Measurements from ENCODE around the gene COL26A1.

COL26A1 gene

DNA sequence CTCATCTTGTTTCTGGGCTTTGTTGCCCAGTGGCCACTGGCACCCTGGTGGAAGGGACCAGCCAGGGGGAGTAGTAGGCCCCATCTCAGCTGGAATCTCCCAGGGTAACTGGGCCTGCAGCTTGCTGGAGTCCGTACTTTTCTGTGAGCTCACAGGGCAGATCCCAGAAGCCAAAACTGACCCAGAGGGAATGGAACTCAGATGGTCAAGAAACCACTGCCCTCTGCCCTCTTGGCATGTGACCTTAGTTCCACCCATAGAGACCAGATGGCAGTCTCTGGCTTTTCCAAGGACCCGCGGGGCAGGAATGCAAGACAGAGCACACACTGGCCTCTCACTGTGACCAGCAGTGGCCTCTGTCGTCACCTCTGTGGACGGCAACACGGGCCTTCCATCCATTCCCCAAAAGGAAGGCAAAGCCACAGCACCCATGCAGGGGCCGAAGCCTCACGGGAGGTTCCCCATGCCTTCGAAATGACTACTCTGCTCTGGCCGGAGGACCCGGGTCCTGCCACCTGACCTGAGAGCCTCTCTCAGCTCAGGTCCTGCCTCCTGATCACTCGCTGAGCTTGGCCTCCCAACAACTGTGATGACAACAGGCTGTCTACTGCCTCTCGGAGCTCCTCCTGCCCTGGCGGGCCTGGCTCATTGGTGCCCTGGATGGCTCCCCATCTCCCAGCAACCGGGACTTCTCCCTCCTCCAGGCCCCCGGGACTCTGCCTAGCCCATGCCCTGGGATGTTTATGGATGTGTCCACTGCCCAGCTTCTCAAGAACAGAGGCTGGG, 236.5 kb downstream of the COL26A1 start:
- DNase-seq (ENCODE audit: low read depth in 1 of 2, low spot score in 1 of 2), result no peak
- H3K27me3 ChIP-seq (ENCODE audit: insufficient read depth, poor library complexity, severe bottlenecking), result no peaks in the 10 kb centered on the region
- H3K27ac ChIP-seq (replicated peaks), result no peak overlapping the region
- H3K4me3 ChIP-seq (replicated peaks; ENCODE audit: insufficient read depth, low read length), result no peak overlapping the region
- TF ChIP-seq, protein P1, sequence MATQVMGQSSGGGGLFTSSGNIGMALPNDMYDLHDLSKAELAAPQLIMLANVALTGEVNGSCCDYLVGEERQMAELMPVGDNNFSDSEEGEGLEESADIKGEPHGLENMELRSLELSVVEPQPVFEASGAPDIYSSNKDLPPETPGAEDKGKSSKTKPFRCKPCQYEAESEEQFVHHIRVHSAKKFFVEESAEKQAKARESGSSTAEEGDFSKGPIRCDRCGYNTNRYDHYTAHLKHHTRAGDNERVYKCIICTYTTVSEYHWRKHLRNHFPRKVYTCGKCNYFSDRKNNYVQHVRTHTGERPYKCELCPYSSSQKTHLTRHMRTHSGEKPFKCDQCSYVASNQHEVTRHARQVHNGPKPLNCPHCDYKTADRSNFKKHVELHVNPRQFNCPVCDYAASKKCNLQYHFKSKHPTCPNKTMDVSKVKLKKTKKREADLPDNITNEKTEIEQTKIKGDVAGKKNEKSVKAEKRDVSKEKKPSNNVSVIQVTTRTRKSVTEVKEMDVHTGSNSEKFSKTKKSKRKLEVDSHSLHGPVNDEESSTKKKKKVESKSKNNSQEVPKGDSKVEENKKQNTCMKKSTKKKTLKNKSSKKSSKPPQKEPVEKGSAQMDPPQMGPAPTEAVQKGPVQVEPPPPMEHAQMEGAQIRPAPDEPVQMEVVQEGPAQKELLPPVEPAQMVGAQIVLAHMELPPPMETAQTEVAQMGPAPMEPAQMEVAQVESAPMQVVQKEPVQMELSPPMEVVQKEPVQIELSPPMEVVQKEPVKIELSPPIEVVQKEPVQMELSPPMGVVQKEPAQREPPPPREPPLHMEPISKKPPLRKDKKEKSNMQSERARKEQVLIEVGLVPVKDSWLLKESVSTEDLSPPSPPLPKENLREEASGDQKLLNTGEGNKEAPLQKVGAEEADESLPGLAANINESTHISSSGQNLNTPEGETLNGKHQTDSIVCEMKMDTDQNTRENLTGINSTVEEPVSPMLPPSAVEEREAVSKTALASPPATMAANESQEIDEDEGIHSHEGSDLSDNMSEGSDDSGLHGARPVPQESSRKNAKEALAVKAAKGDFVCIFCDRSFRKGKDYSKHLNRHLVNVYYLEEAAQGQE (IDR thresholded peaks at IDR 0.05; ENCODE audit: insufficient replicate concordance, low read depth), result no peak
- TF ChIP-seq POLR2AphosphoS5 (IDR thresholded peaks at IDR 0.05; ENCODE audit: low read depth) (no peak), SPI1 (IDR thresholded peaks at IDR 0.05; ENCODE audit: borderline replicate concordance, low read depth) (no peak)

DNA sequence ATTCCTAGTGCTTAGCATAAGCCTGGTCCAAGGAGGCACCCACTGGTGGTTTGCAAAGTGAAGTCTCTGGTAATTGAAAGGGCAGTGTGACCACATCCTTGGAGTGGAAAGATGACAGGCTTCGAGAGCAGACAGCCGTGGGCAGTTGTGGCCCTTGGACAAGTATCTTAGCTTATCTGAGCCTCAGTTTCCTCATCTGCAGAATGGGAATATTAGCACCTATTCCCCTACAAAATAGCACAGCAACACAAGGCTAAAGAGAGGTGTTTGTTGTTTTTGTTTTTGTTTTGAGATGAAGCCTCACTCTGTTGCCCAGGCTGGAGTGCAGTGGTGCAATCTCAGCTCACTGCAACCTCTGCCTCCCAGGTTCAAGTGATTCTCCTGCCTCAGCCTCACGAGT, 237.1 kb downstream of the COL26A1 start:
- H3K27me3 ChIP-seq (ENCODE audit: insufficient read depth, poor library complexity, severe bottlenecking), result no peaks in the 10 kb centered on the region
- no peak overlapping the region for H3K4me3 ChIP-seq (replicated peaks; ENCODE audit: insufficient read depth, low read length)
- TF ChIP-seq POLR2AphosphoS5 (IDR thresholded peaks at IDR 0.05; ENCODE audit: low read depth) (no peak), GABPA (IDR thresholded peaks at IDR 0.05; ENCODE audit: low read depth) (no peak), SPI1 (IDR thresholded peaks at IDR 0.05; ENCODE audit: borderline replicate concordance, low read depth) (no peak)
- TF ChIP-seq, protein P1 (IDR thresholded peaks at IDR 0.05; ENCODE audit: insufficient replicate concordance, low read depth), result no peak
- TF ChIP-seq, protein P2, sequence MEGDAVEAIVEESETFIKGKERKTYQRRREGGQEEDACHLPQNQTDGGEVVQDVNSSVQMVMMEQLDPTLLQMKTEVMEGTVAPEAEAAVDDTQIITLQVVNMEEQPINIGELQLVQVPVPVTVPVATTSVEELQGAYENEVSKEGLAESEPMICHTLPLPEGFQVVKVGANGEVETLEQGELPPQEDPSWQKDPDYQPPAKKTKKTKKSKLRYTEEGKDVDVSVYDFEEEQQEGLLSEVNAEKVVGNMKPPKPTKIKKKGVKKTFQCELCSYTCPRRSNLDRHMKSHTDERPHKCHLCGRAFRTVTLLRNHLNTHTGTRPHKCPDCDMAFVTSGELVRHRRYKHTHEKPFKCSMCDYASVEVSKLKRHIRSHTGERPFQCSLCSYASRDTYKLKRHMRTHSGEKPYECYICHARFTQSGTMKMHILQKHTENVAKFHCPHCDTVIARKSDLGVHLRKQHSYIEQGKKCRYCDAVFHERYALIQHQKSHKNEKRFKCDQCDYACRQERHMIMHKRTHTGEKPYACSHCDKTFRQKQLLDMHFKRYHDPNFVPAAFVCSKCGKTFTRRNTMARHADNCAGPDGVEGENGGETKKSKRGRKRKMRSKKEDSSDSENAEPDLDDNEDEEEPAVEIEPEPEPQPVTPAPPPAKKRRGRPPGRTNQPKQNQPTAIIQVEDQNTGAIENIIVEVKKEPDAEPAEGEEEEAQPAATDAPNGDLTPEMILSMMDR (IDR thresholded peaks at IDR 0.05; ENCODE audit: insufficient read depth, low read length), result no peak
- H3K27ac ChIP-seq (replicated peaks), result no peak overlapping the region
- DNase-seq (ENCODE audit: low read depth in 1 of 2, low spot score in 1 of 2), result no peak

DNA sequence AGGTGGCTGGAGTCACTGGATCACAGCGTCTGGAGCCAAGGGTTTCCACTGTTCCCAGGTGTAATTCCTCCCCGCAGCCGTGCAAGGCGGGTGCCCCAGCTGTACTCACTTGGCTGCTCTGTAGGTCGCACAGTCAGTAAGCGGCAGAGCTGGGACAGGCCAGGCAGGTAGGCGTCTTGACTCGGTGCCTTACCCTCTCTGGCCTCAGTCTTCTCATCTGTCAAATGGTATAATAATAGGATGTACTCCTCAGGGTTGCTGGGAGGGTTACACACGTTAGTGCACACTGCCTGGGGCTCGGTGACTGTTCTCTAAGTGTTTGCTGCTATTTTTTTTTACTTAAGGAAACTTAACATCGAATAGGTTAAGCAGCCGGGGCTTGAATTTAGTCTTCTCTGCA, 239.4 kb downstream of the COL26A1 start:
- Histone ChIP-seq H3K4me3 (replicated peaks; ENCODE audit: insufficient read depth, low read length) (no peak overlapping the region), H3K27ac (replicated peaks) (no peak overlapping the region), H3K27me3 (ENCODE audit: insufficient read depth, poor library complexity, severe bottlenecking) (no peaks in the 10 kb centered on the region)
- TF ChIP-seq, protein P2 (IDR thresholded peaks at IDR 0.05; ENCODE audit: insufficient read depth, low read length), result no peak
- TF ChIP-seq GABPA (IDR thresholded peaks at IDR 0.05; ENCODE audit: low read depth) (no peak), SPI1 (IDR thresholded peaks at IDR 0.05; ENCODE audit: borderline replicate concordance, low read depth) (no peak), POLR2AphosphoS5 (IDR thresholded peaks at IDR 0.05; ENCODE audit: low read depth) (no peak)
- no peak for DNase-seq (ENCODE audit: low read depth in 1 of 2, low spot score in 1 of 2)

DNA sequence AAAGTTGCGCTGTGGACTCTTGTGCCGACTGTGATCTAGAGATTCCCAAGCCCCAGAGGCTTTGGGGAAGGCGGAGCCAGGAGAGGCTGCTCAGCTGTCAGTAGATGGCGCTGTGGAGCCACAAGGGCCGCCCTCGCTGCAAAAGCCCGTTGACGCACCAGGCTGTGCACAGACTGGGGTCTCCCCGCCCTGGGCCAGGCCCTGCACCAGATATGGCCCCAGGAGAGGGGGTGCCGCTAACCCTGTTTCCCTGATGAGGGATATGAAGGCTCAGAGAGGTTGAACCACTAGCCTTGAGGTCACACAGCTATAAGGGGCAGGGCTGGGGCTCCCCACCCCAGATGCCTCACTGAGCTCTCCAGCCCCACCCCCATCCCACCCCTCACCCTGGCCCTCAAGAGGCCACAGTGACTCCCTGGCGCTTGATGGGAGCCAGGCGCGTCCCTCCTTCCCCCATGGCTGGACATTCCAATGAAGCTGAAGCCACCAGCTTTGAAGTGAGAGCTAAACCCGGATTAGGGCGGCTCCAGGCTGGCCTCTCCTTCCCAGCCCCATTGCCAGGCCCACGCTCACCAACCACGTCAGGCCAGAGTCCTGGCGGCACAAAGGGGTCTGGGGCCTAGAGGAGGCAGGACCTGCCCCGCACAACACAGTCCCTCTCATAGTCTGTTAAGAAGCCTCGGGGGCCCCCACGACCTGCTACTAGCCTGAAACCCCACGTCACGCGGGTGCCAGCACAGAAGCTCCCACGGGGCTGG, 240.0 kb downstream of the COL26A1 start:
- Histone ChIP-seq H3K27ac (replicated peaks) (no peak overlapping the region), H3K27me3 (ENCODE audit: insufficient read depth, poor library complexity, severe bottlenecking) (no peaks in the 10 kb centered on the region)
- DNase-seq (ENCODE audit: low read depth in 1 of 2, low spot score in 1 of 2), result peak; percentile 43 to 67

More for the DNA sequence above, 240.0 kb downstream of the COL26A1 start:
- H3K4me3 ChIP-seq (replicated peaks; ENCODE audit: insufficient read depth, low read length), result no peak overlapping the region
- TF ChIP-seq, protein P2 (IDR thresholded peaks at IDR 0.05; ENCODE audit: insufficient read depth, low read length), result peak; percentile 94
- TF ChIP-seq, protein P1 (IDR thresholded peaks at IDR 0.05; ENCODE audit: insufficient replicate concordance, low read depth), result no peak
